CD14-positive monocyte (primary cell): Measurements from ENCODE around the gene KCNJ1. TPM values are rescaled to one million over a fixed set of nuclear protein-coding genes. Genes with fewer than 3 reads are reported as not detected.

ENCODE experiments used
- DNase-seq, 3 donors: peaks; one replicate each; pipeline ENCODE4 v3.0.0-alpha.2; 2011 to 2022
- H2AFZ ChIP-seq: 2 replicates; pipeline ENCODE4 v1.6.0; 2012; ENCODE audit warnings: mild to moderate bottlenecking, low read depth, low read length, inconsistent platforms; ENCODE audit not compliant: insufficient read depth, poor library complexity, severe bottlenecking
- H3K27ac ChIP-seq, 2 donors: 1 replicate in 1 of 2; 2 replicates in 1 of 2; pipeline ENCODE4 v1.5.1; 2012 to 2013; ENCODE audit warnings: low read length in 2 of 2, control low read depth in 1 of 2, inconsistent platforms in 1 of 2, low read depth in 1 of 2, mild to moderate bottlenecking in 1 of 2
- H3K27me3 ChIP-seq, 2 donors: one replicate each; pipeline versions ENCODE4 v1.6.0 to v1.6.1; 2011 to 2013; ENCODE audit warnings: low read length in 2 of 2; ENCODE audit not compliant: control insufficient read depth in 2 of 2, insufficient read depth in 2 of 2
- H3K36me3 ChIP-seq, 2 donors: replicated peaks in 1 of 2; 1 replicate in 1 of 2; 2 replicates in 1 of 2; pipeline versions ENCODE4 v1.5.1 to v1.6.1; 2012 to 2013; ENCODE audit warnings: low read length in 2 of 2, control low read depth in 1 of 2, inconsistent platforms in 1 of 2, mild to moderate bottlenecking in 1 of 2; ENCODE audit not compliant: insufficient read depth in 2 of 2, control insufficient read depth in 1 of 2
- H3K4me1 ChIP-seq, 2 donors: 1 replicate in 1 of 2; 2 replicates in 1 of 2; pipeline versions ENCODE4 v1.5.1 to v1.6.1; 2012 to 2013; ENCODE audit warnings: low read length in 2 of 2, control low read depth in 1 of 2, inconsistent platforms in 1 of 2, mild to moderate bottlenecking in 1 of 2, moderate library complexity in 1 of 2; ENCODE audit not compliant: insufficient read depth in 2 of 2, control insufficient read depth in 1 of 2
- H3K4me2 ChIP-seq: replicated peaks from 2 replicates; pipeline ENCODE3; 2012; ENCODE audit warnings: low read length, moderate library complexity, mild to moderate bottlenecking; ENCODE audit not compliant: poor library complexity, severe bottlenecking; ENCODE audit errors: extremely low read depth
- H3K4me3 ChIP-seq, 3 experiments: fragments of 200-600 bp in 1 of 3; sonication (generic) in 1 of 3; replicated peaks in 1 of 3; 1 replicate in 2 of 3; 2 replicates in 1 of 3; pipeline ENCODE4 v1.5.1; 2011 to 2013; ENCODE audit warnings: low read length in 3 of 3, mild to moderate bottlenecking in 3 of 3, control low read depth in 2 of 3, low read depth in 2 of 3, inconsistent platforms in 1 of 3, moderate library complexity in 1 of 3
- H3K79me2 ChIP-seq: 2 replicates; pipeline ENCODE4 v1.6.0; 2012; ENCODE audit warnings: mild to moderate bottlenecking, control low read depth, inconsistent platforms, low read length, moderate library complexity; ENCODE audit not compliant: insufficient read depth
- H3K9ac ChIP-seq: 2 replicates; pipeline ENCODE4 v1.6.0; 2017; ENCODE audit warnings: low read length, mild to moderate bottlenecking; ENCODE audit not compliant: insufficient read depth, poor library complexity, severe bottlenecking
- H3K9me3 ChIP-seq, 2 donors: replicated peaks in 1 of 2; 1 replicate in 1 of 2; 2 replicates in 1 of 2; pipeline versions ENCODE4 v1.5.1 to v1.6.1; 2012 to 2013; ENCODE audit warnings: low read length in 2 of 2, control low read depth in 1 of 2; ENCODE audit not compliant: control insufficient read depth in 1 of 2, insufficient read depth in 1 of 2
- H4K20me1 ChIP-seq: 2 replicates; pipeline ENCODE4 v1.6.0; 2012; ENCODE audit warnings: mild to moderate bottlenecking, low read length, control low read depth, moderate library complexity; ENCODE audit not compliant: insufficient read depth
- H3K27ac Mint-ChIP-seq, 7 donors: one replicate each; pipeline ENCODE4 v1.8.0; 2020; ENCODE audit warnings: mild to moderate bottlenecking in 7 of 7, mixed read lengths in 7 of 7, moderate library complexity in 6 of 7, inconsistent platforms in 2 of 7
- H3K27me3 Mint-ChIP-seq, 3 donors: one replicate each; pipeline ENCODE4 v1.8.0; 2021 to 2022; ENCODE audit warnings: low read depth in 3 of 3, mild to moderate bottlenecking in 3 of 3, mixed read lengths in 3 of 3, moderate library complexity in 3 of 3, inconsistent platforms in 1 of 3
- H3K36me3 Mint-ChIP-seq, 2 donors: one replicate each; pipeline ENCODE4 v1.8.0; 2020; ENCODE audit warnings: mixed read lengths in 2 of 2, inconsistent platforms in 1 of 2, mild to moderate bottlenecking in 1 of 2
- H3K4me1 Mint-ChIP-seq: one replicate; pipeline ENCODE4 v1.8.0; 2020; ENCODE audit warnings: mild to moderate bottlenecking, mixed read lengths
- H3K4me3 Mint-ChIP-seq, 2 donors: one replicate each; pipeline ENCODE4 v1.8.0; 2020; ENCODE audit warnings: mild to moderate bottlenecking in 2 of 2, mixed read lengths in 2 of 2, moderate library complexity in 1 of 2
- H3K9me3 Mint-ChIP-seq, 7 donors: one replicate each; pipeline ENCODE4 v1.8.0; 2020 to 2022; ENCODE audit warnings: mixed read lengths in 7 of 7, mild to moderate bottlenecking in 6 of 7, moderate library complexity in 6 of 7, inconsistent platforms in 2 of 7
- WGBS: methylation state at CpG from one replicate; pipeline ENCODE4 v1.1.5; 2013; ENCODE audit warnings: missing lambda C conversion rate; ENCODE audit not compliant: insufficient coverage; 5-methylcytosine and 5-hydroxymethylcytosine counted together
- intact Hi-C, 2 donors: fragments of 100-400 bp; cut with micrococcal nuclease; formaldehyde crosslinking; loops; one replicate each; pipeline versions ENCODE4 v1.15.0 to v1.15.1; 2023
- polyA plus RNA-seq, 3 donors: library from polyadenylated mRNA; depleted of rRNA in 1 of 3; unstranded in 2 of 3; stranded (reverse) in 1 of 3; fragments of 300-500 nt in 2 of 3; fragments of >200 nt in 1 of 3; fragmentation: Illumina TruSeq in 2 of 3; gene quantifications; 1 replicate in 2 of 3; 2 replicates in 1 of 3; pipeline ENCODE4 v1.2.3, GENCODE V29; 2012 to 2021
- TF ChIP-seq, protein P1 (sequence below): fragments of 200-600 bp; IDR thresholded peaks from one replicate; pipeline ENCODE4 v1.8.0; 2022; ENCODE audit warnings: antibody characterized with exemption, mild to moderate bottlenecking

Gene KCNJ1
- polyA plus RNA-seq, 3 donors, result 0.12 to 0.47 TPM; not detected in 1

DNA sequence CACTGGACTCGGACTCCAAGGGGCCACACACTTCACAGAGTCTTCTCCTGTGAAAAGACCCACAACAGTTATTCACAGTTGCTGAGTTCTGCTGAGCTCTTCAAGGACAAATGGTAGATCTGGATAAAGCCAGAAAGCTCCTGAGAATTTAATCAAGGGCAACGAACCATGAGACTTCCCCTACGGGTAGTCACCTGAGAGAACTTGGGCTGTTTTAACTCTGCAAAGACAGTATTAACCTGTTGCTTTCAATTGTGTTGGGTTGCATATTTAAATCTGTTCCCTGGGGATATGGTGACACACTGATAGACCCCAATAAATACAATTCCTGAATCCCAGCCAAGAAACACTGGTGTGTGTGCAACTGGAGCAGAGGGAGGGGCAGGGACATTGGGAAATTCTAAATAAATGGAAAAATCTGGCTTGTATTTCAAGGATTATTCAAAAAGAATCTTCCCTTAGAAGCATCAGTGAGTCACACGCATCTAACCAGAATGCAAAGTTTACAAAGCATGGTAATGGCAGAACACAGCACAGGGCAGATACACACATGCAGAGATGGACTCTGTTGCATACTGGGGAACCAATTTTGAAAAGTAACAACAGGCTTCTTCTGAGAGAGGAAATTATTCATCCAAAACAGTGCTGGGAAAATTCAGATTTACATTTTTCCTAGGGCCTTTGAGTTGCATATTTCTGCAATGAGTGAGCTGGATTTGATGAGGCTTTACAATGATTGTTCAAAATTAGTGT is 4.0 kb downstream of the KCNJ1 start:
- no peak overlapping the region for H3K27ac ChIP-seq
- H3K36me3 Mint-ChIP-seq, result no peaks in the 10 kb centered on the region
- 96% methylated on average over 4 of the region's 4 CpGs for WGBS
- no peak overlapping the region for H3K27ac Mint-ChIP-seq
- H3K4me2 ChIP-seq, result no peak overlapping the region
- TF ChIP-seq, protein P1, sequence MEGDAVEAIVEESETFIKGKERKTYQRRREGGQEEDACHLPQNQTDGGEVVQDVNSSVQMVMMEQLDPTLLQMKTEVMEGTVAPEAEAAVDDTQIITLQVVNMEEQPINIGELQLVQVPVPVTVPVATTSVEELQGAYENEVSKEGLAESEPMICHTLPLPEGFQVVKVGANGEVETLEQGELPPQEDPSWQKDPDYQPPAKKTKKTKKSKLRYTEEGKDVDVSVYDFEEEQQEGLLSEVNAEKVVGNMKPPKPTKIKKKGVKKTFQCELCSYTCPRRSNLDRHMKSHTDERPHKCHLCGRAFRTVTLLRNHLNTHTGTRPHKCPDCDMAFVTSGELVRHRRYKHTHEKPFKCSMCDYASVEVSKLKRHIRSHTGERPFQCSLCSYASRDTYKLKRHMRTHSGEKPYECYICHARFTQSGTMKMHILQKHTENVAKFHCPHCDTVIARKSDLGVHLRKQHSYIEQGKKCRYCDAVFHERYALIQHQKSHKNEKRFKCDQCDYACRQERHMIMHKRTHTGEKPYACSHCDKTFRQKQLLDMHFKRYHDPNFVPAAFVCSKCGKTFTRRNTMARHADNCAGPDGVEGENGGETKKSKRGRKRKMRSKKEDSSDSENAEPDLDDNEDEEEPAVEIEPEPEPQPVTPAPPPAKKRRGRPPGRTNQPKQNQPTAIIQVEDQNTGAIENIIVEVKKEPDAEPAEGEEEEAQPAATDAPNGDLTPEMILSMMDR, result no peak
- H3K9me3 Mint-ChIP-seq, result no peaks in the 10 kb centered on the region
- H3K4me1 ChIP-seq, result peaks cover 0 to 2% of the 10 kb centered on the region in 2 donors
- H3K9ac ChIP-seq, result no peak overlapping the region
- H4K20me1 ChIP-seq, result no peaks in the 10 kb centered on the region
- DNase-seq, result no peak
- H3K27me3 ChIP-seq, result peaks cover 0 to 2% of the 10 kb centered on the region in 2 donors
- peaks cover 2% of the 10 kb centered on the region for H3K4me1 Mint-ChIP-seq
- no peak overlapping the region for H3K4me3 Mint-ChIP-seq
- no peaks in the 10 kb centered on the region for H3K36me3 ChIP-seq
- H3K9me3 ChIP-seq, result no peaks in the 10 kb centered on the region
- no peak overlapping the region for H2AFZ ChIP-seq
- peaks cover 3 to 9% (median 5%) of the 10 kb centered on the region in 3 donors for H3K27me3 Mint-ChIP-seq
- H3K79me2 ChIP-seq, result no peaks in the 10 kb centered on the region
- intact Hi-C loops, result loop anchor here in 1 of 2 donors (10.0 kb wide), 1 partner anchor 688 kb away; no protein-coding TSS in a partner anchor
- no peak overlapping the region for H3K4me3 ChIP-seq

DNA sequence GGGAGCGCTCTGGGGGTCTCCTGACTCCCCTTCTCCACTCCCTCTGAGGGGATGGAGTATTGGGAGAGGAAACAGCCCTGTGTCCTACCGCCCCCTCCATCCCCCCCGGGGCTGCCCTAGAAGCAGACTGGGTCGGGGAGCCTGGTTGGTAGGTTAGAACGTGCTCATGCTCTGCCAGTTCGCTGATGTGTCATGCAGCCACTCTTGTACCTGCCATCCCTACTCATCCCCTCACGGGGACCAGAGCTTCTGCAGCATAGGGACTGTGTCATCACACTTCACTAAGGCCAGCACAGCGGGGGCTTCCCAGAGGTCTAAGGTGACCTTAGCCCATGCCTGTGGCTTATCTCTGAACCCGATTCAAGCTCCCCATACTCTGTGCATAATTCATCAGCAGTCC is 4.7 kb downstream of the KCNJ1 start:
- TF ChIP-seq, protein P1, result no peak
- Histone ChIP-seq H3K4me3 (no peak overlapping the region), H3K4me1 (peaks cover 0 to 2% of the 10 kb centered on the region in 2 donors), H3K9me3 (no peaks in the 10 kb centered on the region), H2AFZ (no peak overlapping the region), H3K36me3 (no peaks in the 10 kb centered on the region), H3K27me3 (peaks cover 0 to 2% of the 10 kb centered on the region in 2 donors), H3K4me2 (no peak overlapping the region), H3K9ac (no peak overlapping the region), H4K20me1 (no peaks in the 10 kb centered on the region), H3K27ac (no peak overlapping the region), H3K79me2 (no peaks in the 10 kb centered on the region)
- Mint-ChIP-seq H3K4me3 (no peak overlapping the region), H3K9me3 (no peaks in the 10 kb centered on the region), H3K27ac (no peak overlapping the region), H3K36me3 (no peaks in the 10 kb centered on the region), H3K4me1 (peaks cover 2% of the 10 kb centered on the region), H3K27me3 (peaks cover 3 to 9% (median 5%) of the 10 kb centered on the region in 3 donors)
- DNase-seq, result no peak
- WGBS, result 92% methylated on average over 4 of the region's 9 CpGs
- intact Hi-C loops, result loop anchor here in 1 of 2 donors (10.0 kb wide), 1 partner anchor 688 kb away; no protein-coding TSS in a partner anchor
